GM18502 (cell line): ENCODE data around the gene CLCN7.

Experiments
- ATAC-seq: cut with Tn5 transposase; IDR thresholded peaks from one replicate; pipeline ENCODE4 v1.9.1; 2021; ENCODE audit warnings: mild to moderate bottlenecking; ENCODE audit not compliant: unreplicated experiment, poor library complexity

The CLCN7 gene

GRCh38 chr16:1474796-1475551 lies at the start of gene CLCN7:
Gene CLCN7, minus strand, starts transcription at chr16:1475028. Its CDS starts 54 bp downstream, at chr16:1474974.
- peak; percentile 85 for ATAC-seq

- ATAC-seq, result no peak
Measured at GRCh38 chr16:1524366-1524765, 49.5 kb upstream of the CLCN7 start.

GRCh38 chr16:1523581-1524245 lies 48.9 kb upstream of the CLCN7 start:
- ATAC-seq, result no peak

- ATAC-seq, result no peak
Measured at GRCh38 chr16:1520461-1520860, 45.6 kb upstream of the CLCN7 start.

GRCh38 chr16:1519831-1520230 lies 45.0 kb upstream of the CLCN7 start:
- no peak for ATAC-seq

- no peak for ATAC-seq
Measured at GRCh38 chr16:1518626-1519135, 43.9 kb upstream of the CLCN7 start.

GRCh38 chr16:1514507-1514906 lies 39.7 kb upstream of the CLCN7 start:
- no peak for ATAC-seq

GRCh38 chr16:1512774-1513173 lies 37.9 kb upstream of the CLCN7 start:
- no peak for ATAC-seq

GRCh38 chr16:1511662-1512569 lies 37.1 kb upstream of the CLCN7 start:
- no peak for ATAC-seq

- ATAC-seq, result no peak
Measured at GRCh38 chr16:1510941-1511351, 36.1 kb upstream of the CLCN7 start.

GRCh38 chr16:1510272-1510671 lies 35.4 kb upstream of the CLCN7 start:
- ATAC-seq, result no peak

GRCh38 chr16:1509307-1510221 lies 34.7 kb upstream of the CLCN7 start:
- no peak for ATAC-seq

- no peak for ATAC-seq
Measured at GRCh38 chr16:1508494-1509187, 33.8 kb upstream of the CLCN7 start.

GRCh38 chr16:1506494-1507213 lies 31.8 kb upstream of the CLCN7 start:
- no peak for ATAC-seq

- no peak for ATAC-seq
Measured at GRCh38 chr16:1505912-1506311, 31.1 kb upstream of the CLCN7 start.

GRCh38 chr16:1505073-1505844 lies 30.4 kb upstream of the CLCN7 start:
- ATAC-seq, result no peak

- ATAC-seq, result no peak
Measured at GRCh38 chr16:1503110-1503955, 28.5 kb upstream of the CLCN7 start.
